ENCODE data around the gene GPR162.

The GPR162 gene
- 0 to 0.54 (median 0.14) reads per million in 4 donors for total RNA-seq

- DNase-seq = no peak
Observed at GRCh38 chr12:6821591-6822425, at the start of gene GPR162. GPR162 (plus strand) TSS chr12:6821821; CDS start chr12:6823899, 2,078 bp downstream.

- DNase-seq = peak in 1 of 5 donors; percentile 33
Observed at GRCh38 chr12:6772331-6772695, 49.3 kb upstream of the GPR162 start, which contains the start of gene LAG3. LAG3 (plus strand) TSS chr12:6772520; CDS start chr12:6772853, 333 bp downstream.

- DNase-seq = no peak
Observed at GRCh38 chr12:6772726-6773589, 48.7 kb upstream of the GPR162 start.

- DNase-seq = no peak
Observed at GRCh38 chr12:6773590-6774351, 47.9 kb upstream of the GPR162 start.

GRCh38 chr12:6774499-6775062 lies 47.0 kb upstream of the GPR162 start:
- DNase-seq = peak in 1 of 5 donors; percentile 24

GRCh38 chr12:6775185-6776174 lies 46.1 kb upstream of the GPR162 start:
- no peak for DNase-seq

- no peak for DNase-seq
Observed at GRCh38 chr12:6777386-6777785, 44.2 kb upstream of the GPR162 start.

- no peak for DNase-seq
Observed at GRCh38 chr12:6778217-6778573, 43.4 kb upstream of the GPR162 start.

- peak; percentile 77 to 87 (median 86) for DNase-seq
Observed at GRCh38 chr12:6778574-6779550, 42.8 kb upstream of the GPR162 start.

- no peak for DNase-seq
Observed at GRCh38 chr12:6779708-6780432, 41.8 kb upstream of the GPR162 start.

- no peak for DNase-seq
Observed at GRCh38 chr12:6780573-6780972, 41.0 kb upstream of the GPR162 start.

GRCh38 chr12:6782119-6782518 lies 39.5 kb upstream of the GPR162 start:
- DNase-seq = no peak

GRCh38 chr12:6782850-6783566 lies 38.6 kb upstream of the GPR162 start:
- no peak for DNase-seq

GRCh38 chr12:6783828-6784227 lies 37.8 kb upstream of the GPR162 start:
- no peak for DNase-seq

- no peak for DNase-seq
Observed at GRCh38 chr12:6784296-6784695, 37.3 kb upstream of the GPR162 start.

- no peak for DNase-seq
Observed at GRCh38 chr12:6784761-6785160, 36.9 kb upstream of the GPR162 start.

- DNase-seq = no peak
Observed at GRCh38 chr12:6786416-6787094, 35.1 kb upstream of the GPR162 start.

- DNase-seq = no peak
Observed at GRCh38 chr12:6787309-6787708, 34.3 kb upstream of the GPR162 start.
